WTC11 (cell line): ENCODE data around the gene NCS1. TPM values are rescaled to one million over a fixed set of nuclear protein-coding genes. Genes with fewer than 3 reads are reported as not detected.

Source experiments
- ATAC-seq: fragments of 200-7000 bp; cut with Tn5 transposase; 2 replicates; pipeline ENCODE4 v1.10.0; 2021; ENCODE audit warnings: mild to moderate bottlenecking, moderate library complexity
- CTCF ChIA-PET: fragments of 300-600 bp; sonication (Branson Sonifier 250); formaldehyde crosslinking; loops from one replicate; lab custom pipeline; 2021; ENCODE audit warnings: antibody characterized with exemption; lab: Charles Lee
- POLR2A ChIA-PET: fragments of 350-600 bp; sonication (Branson Sonifier 250); formaldehyde crosslinking; loops from one replicate; lab custom pipeline; 2021; ENCODE audit warnings: antibody characterized with exemption; lab: Charles Lee
- DNase-seq: peaks from one replicate; pipeline ENCODE4 v3.0.0; 2021; ENCODE audit warnings: low spot score
- H3K27ac Mint-ChIP-seq: 2 replicates; pipeline ENCODE4 v1.8.0; 2021; ENCODE audit warnings: mixed read lengths
- H3K27me3 Mint-ChIP-seq: 2 replicates; pipeline ENCODE4 v1.8.0; 2021; ENCODE audit warnings: low read depth, mild to moderate bottlenecking, moderate library complexity, mixed read lengths
- H3K36me3 Mint-ChIP-seq: 2 replicates; pipeline ENCODE4 v1.8.0; 2021; ENCODE audit warnings: mixed read lengths
- H3K4me1 Mint-ChIP-seq: 2 replicates; pipeline ENCODE4 v1.8.0; 2022; ENCODE audit warnings: mixed read lengths
- H3K4me3 Mint-ChIP-seq: 2 replicates; pipeline ENCODE4 v1.8.0; 2021; ENCODE audit warnings: mild to moderate bottlenecking, moderate library complexity, mixed read lengths
- H3K9me3 Mint-ChIP-seq: 2 replicates; pipeline ENCODE4 v1.8.0; 2021; ENCODE audit warnings: mixed read lengths
- ATF1 ChIP-seq: sonication (generic); formaldehyde crosslinking; IDR thresholded peaks from 2 replicates; pipeline ENCODE4 v1.8.1; 2023; ENCODE audit warnings: mild to moderate bottlenecking, moderate library complexity, missing genetic modification reagents
- CBFB ChIP-seq: sonication (generic); formaldehyde crosslinking; IDR thresholded peaks from 2 replicates; pipeline ENCODE4 v1.8.1; 2022; ENCODE audit warnings: mild to moderate bottlenecking, low read depth, missing genetic modification reagents
- EMX1 ChIP-seq: fragments of 250-450 bp; sonication (Bioruptor Pico); IDR thresholded peaks from 2 replicates; pipeline ENCODE4 v1.8.0; 2021; ENCODE audit warnings: mild to moderate bottlenecking
- FOXK1 ChIP-seq: sonication (generic); formaldehyde crosslinking; IDR thresholded peaks from 2 replicates; pipeline ENCODE4 v1.8.0; 2022; ENCODE audit warnings: mild to moderate bottlenecking, moderate library complexity, missing genetic modification reagents
- HMGA2 ChIP-seq: fragments of 250-450 bp; sonication (Bioruptor Pico); IDR thresholded peaks from 2 replicates; pipeline ENCODE4 v1.4.0; 2021; ENCODE audit warnings: mild to moderate bottlenecking, moderate library complexity
- JAZF1 ChIP-seq: fragments of 250-450 bp; sonication (Bioruptor Pico); IDR thresholded peaks from 2 replicates; pipeline ENCODE4 v1.9.0; 2021; ENCODE audit warnings: moderate library complexity, mild to moderate bottlenecking, inconsistent platforms
- JUN ChIP-seq: sonication (generic); formaldehyde crosslinking; IDR thresholded peaks from 2 replicates; pipeline ENCODE4 v1.8.0; 2023; ENCODE audit warnings: mild to moderate bottlenecking, missing genetic modification reagents
- MAX ChIP-seq: sonication (generic); formaldehyde crosslinking; IDR thresholded peaks from 2 replicates; pipeline ENCODE4 v1.8.0; 2022; ENCODE audit warnings: mild to moderate bottlenecking, missing genetic modification reagents
- MLX ChIP-seq: sonication (generic); formaldehyde crosslinking; IDR thresholded peaks from 2 replicates; pipeline ENCODE4 v1.8.1; 2023; ENCODE audit warnings: mild to moderate bottlenecking, missing genetic modification reagents, moderate library complexity
- RELA ChIP-seq: sonication (generic); formaldehyde crosslinking; IDR thresholded peaks from 2 replicates; pipeline ENCODE4 v1.8.1; 2022; ENCODE audit warnings: missing genetic modification reagents, mild to moderate bottlenecking, borderline replicate concordance
- SMAD4 ChIP-seq: sonication (generic); formaldehyde crosslinking; IDR thresholded peaks from 2 replicates; pipeline ENCODE4 v1.8.0; 2022; ENCODE audit warnings: mild to moderate bottlenecking, missing genetic modification reagents
- TEAD1 ChIP-seq: sonication (generic); formaldehyde crosslinking; IDR thresholded peaks from 2 replicates; pipeline ENCODE4 v1.8.0; 2022; ENCODE audit warnings: mild to moderate bottlenecking, missing genetic modification reagents
- USF1 ChIP-seq: sonication (generic); formaldehyde crosslinking; IDR thresholded peaks from 2 replicates; pipeline ENCODE4 v1.8.0; 2022; ENCODE audit warnings: mild to moderate bottlenecking, missing genetic modification reagents
- ZBTB43 ChIP-seq: sonication (generic); formaldehyde crosslinking; IDR thresholded peaks from 2 replicates; pipeline ENCODE4 v1.8.1; 2023; ENCODE audit warnings: mild to moderate bottlenecking, missing genetic modification reagents
- ZNF219 ChIP-seq: sonication (generic); formaldehyde crosslinking; IDR thresholded peaks from 2 replicates; pipeline ENCODE4 v1.8.0; 2023; ENCODE audit warnings: missing genetic modification reagents, mild to moderate bottlenecking, borderline replicate concordance
- ZNF263 ChIP-seq: sonication (generic); formaldehyde crosslinking; IDR thresholded peaks from 2 replicates; pipeline ENCODE4 v1.8.1; 2022; ENCODE audit warnings: low read depth, mild to moderate bottlenecking, moderate library complexity, missing genetic modification reagents
- ZNF396 ChIP-seq: fragments of 250-450 bp; sonication (Bioruptor Pico); IDR thresholded peaks from 2 replicates; pipeline ENCODE4 v1.8.0; 2021; ENCODE audit warnings: mild to moderate bottlenecking, moderate library complexity, borderline replicate concordance
- ZNF425 ChIP-seq: fragments of 250-450 bp; sonication (Bioruptor Pico); conservative IDR thresholded peaks from 2 replicates; pipeline ENCODE4 v1.9.0; 2021; ENCODE audit warnings: mild to moderate bottlenecking
- ZNF512 ChIP-seq: sonication (generic); formaldehyde crosslinking; IDR thresholded peaks from 2 replicates; pipeline ENCODE4 v1.8.1; 2022; ENCODE audit warnings: missing genetic modification reagents, borderline replicate concordance
- ZNF671 ChIP-seq: fragments of 250-450 bp; sonication (Bioruptor Pico); IDR thresholded peaks from 2 replicates; pipeline ENCODE4 v1.8.0; 2021; ENCODE audit warnings: mild to moderate bottlenecking
- total RNA-seq: library from RNA; stranded (reverse); gene quantifications from 3 replicates; pipeline ENCODE4 v1.2.3, GENCODE V29; 2021
- TF ChIP-seq, protein P1 (sequence below): sonication (generic); formaldehyde crosslinking; conservative IDR thresholded peaks from 2 replicates; pipeline ENCODE4 v1.8.1; 2022; ENCODE audit warnings: mild to moderate bottlenecking, missing genetic modification reagents
- TF ChIP-seq, protein P2 (sequence below): fragments of 250-450 bp; sonication (Bioruptor Pico); IDR thresholded peaks from 2 replicates; pipeline ENCODE4 v1.9.0; 2021; ENCODE audit warnings: mild to moderate bottlenecking
- TF ChIP-seq, protein P3 (sequence below): sonication (generic); formaldehyde crosslinking; IDR thresholded peaks from 2 replicates; pipeline ENCODE4 v1.8.0; 2023; ENCODE audit warnings: missing genetic modification reagents, mild to moderate bottlenecking, borderline replicate concordance

The NCS1 gene
- total RNA-seq, 1 experiment from 2014 or later: 32.4 TPM

GRCh38 chr9:130271473-130271872 lies 99.3 kb downstream of the NCS1 start:
- peaks cover 19% of the 10 kb centered on the region for H3K27me3 Mint-ChIP-seq
- TF ChIP-seq JAZF1 (CRISPR knock-in tag): no peak
- no peak for TF ChIP-seq ZNF671 (CRISPR knock-in tag)
- TF ChIP-seq ATF1: no peak
- no peak for TF ChIP-seq EMX1 (CRISPR knock-in tag)
- TF ChIP-seq ZNF512: no peak
- no peak for TF ChIP-seq CBFB (CRISPR knock-in tag)
- TF ChIP-seq FOXK1 (CRISPR knock-in tag): no peak
- TF ChIP-seq MLX (CRISPR knock-in tag): no peak
- TF ChIP-seq, protein P1, sequence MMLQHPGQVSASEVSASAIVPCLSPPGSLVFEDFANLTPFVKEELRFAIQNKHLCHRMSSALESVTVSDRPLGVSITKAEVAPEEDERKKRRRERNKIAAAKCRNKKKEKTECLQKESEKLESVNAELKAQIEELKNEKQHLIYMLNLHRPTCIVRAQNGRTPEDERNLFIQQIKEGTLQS: no peak
- no peak for TF ChIP-seq TEAD1 (CRISPR knock-in tag)
- TF ChIP-seq RELA (CRISPR knock-in tag): no peak
- TF ChIP-seq ZNF219 (CRISPR knock-in tag): no peak
- no peak for TF ChIP-seq ZNF396

GRCh38 chr9:130275156-130275555 lies 103.0 kb downstream of the NCS1 start:
- Mint-ChIP-seq H3K36me3 (peaks cover 2% of the 10 kb centered on the region; the same call in 1 of the 2 replicates), H3K4me3 (no peak overlapping the region), H3K27ac (no peak overlapping the region), H3K9me3 (0 out of 2 replicates have a peak, but pooled peaks cover 4% of the 10 kb centered on the region), H3K4me1 (peaks cover 19% of the 10 kb centered on the region), H3K27me3 (no peaks in the 10 kb centered on the region)
- DNase-seq (no peak), ATAC-seq (no peak)
- ChIA-PET CTCF (interaction anchor here (0.6 to 1.0 kb wide), 2 partner anchors 40 to 1623 kb away, joined by 4 to 5 read pairs; no protein-coding TSS in a partner anchor), POLR2A (no interaction called here)
- TF ChIP-seq, protein P2, sequence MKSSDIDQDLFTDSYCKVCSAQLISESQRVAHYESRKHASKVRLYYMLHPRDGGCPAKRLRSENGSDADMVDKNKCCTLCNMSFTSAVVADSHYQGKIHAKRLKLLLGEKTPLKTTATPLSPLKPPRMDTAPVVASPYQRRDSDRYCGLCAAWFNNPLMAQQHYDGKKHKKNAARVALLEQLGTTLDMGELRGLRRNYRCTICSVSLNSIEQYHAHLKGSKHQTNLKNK (CRISPR knock-in tag): no peak
- no peak for TF ChIP-seq SMAD4 (CRISPR knock-in tag)
- TF ChIP-seq, protein P3, sequence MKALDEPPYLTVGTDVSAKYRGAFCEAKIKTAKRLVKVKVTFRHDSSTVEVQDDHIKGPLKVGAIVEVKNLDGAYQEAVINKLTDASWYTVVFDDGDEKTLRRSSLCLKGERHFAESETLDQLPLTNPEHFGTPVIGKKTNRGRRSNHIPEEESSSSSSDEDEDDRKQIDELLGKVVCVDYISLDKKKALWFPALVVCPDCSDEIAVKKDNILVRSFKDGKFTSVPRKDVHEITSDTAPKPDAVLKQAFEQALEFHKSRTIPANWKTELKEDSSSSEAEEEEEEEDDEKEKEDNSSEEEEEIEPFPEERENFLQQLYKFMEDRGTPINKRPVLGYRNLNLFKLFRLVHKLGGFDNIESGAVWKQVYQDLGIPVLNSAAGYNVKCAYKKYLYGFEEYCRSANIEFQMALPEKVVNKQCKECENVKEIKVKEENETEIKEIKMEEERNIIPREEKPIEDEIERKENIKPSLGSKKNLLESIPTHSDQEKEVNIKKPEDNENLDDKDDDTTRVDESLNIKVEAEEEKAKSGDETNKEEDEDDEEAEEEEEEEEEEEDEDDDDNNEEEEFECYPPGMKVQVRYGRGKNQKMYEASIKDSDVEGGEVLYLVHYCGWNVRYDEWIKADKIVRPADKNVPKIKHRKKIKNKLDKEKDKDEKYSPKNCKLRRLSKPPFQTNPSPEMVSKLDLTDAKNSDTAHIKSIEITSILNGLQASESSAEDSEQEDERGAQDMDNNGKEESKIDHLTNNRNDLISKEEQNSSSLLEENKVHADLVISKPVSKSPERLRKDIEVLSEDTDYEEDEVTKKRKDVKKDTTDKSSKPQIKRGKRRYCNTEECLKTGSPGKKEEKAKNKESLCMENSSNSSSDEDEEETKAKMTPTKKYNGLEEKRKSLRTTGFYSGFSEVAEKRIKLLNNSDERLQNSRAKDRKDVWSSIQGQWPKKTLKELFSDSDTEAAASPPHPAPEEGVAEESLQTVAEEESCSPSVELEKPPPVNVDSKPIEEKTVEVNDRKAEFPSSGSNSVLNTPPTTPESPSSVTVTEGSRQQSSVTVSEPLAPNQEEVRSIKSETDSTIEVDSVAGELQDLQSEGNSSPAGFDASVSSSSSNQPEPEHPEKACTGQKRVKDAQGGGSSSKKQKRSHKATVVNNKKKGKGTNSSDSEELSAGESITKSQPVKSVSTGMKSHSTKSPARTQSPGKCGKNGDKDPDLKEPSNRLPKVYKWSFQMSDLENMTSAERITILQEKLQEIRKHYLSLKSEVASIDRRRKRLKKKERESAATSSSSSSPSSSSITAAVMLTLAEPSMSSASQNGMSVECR: no peak
- TF ChIP-seq MAX (CRISPR knock-in tag): no peak
- no peak for TF ChIP-seq CBFB (CRISPR knock-in tag)
- no peak for TF ChIP-seq ZNF263
- no peak for TF ChIP-seq HMGA2 (CRISPR knock-in tag)
- TF ChIP-seq, protein P1: no peak
- no peak for TF ChIP-seq ZBTB43 (CRISPR knock-in tag)
- no peak for TF ChIP-seq ZNF425 (CRISPR knock-in tag)
- TF ChIP-seq USF1 (CRISPR knock-in tag): no peak
- TF ChIP-seq JUN (CRISPR knock-in tag): no peak

More at GRCh38 chr9:130271473-130271872, 99.3 kb downstream of the NCS1 start:
- POLR2A ChIA-PET: no interaction called here
- DNase-seq: no peak
- Mint-ChIP-seq H3K4me3 (no peak overlapping the region), H3K4me1 (peaks cover 52% of the 10 kb centered on the region), H3K27ac (no peak overlapping the region; the same call in 1 of the 2 replicates), H3K9me3 (no peaks in the 10 kb centered on the region), H3K36me3 (no peaks in the 10 kb centered on the region)
- ATAC-seq: no peak
- CTCF ChIA-PET: interaction anchor here (2.0 kb wide), 1 partner anchor 43 kb away, joined by 5 read pairs; no protein-coding TSS in a partner anchor
